NCI-H2029 treated with DMSO at 0.1 percent for 48 hours (cell line): ENCODE data around the gene FIZ1.
"Not testable (repeated sequence)": the region's sequence is repeated elsewhere in the genome, so short reads cannot be mapped to it uniquely, and the experiment has no call there.

ENCODE experiments used
- DNase-seq: peaks from one replicate; lab custom pipeline; 2025; lab: John Stamatoyannopoulos, UW

FIZ1 gene

DNA sequence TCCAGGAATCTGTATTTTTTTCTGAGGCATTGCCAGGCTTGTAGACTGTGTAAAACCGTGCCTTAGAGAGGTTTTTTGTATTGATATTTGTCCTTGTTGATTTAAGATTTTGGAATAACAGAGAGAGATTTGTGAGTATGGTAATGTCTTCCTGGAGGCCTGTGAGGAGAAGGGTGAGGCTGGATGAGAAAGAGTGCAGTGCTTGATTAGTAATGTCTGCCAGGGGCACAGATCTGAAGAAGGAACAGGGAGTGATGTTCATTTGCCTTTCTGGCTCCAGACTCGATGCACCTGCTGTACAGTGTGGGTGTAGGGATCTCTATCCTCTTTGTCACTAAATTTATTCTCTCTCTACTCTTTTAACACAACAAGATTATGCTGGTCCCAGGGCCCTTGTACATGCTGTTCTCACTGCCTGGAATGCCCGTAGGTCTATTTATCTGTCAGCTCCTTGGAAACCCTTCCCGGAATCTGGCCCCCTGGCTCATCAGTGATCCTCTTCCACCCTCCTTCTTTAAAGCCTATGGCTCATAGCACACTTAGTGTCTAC is 4.2 kb downstream of the FIZ1 start:
- no peak for DNase-seq

- DNase-seq, result no peak
Observed at GRCh38 chr19:55593096-55593772, 6.1 kb downstream of the FIZ1 start.

GRCh38 chr19:55592391-55593090 is 6.8 kb downstream of the FIZ1 start:
- no peak for DNase-seq

DNA sequence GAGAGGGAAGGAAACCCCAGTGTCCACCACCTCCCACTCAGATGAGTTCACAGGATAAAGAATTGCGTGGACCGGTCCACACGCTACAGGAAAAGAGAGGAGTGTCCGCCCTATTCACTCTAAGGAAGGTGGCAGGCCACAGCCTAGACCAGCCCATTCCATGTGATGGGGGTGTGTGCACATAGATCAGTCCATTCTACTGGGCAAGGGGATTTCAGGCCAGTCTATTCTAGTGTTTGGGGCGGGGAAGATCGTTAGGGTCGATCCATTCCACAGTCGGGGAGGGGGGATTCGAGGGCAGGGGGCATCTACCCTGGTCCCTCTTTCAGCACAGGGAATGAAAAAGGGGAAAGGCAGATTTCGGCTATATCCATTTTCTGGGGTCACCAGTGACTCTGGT is 7.8 kb downstream of the FIZ1 start:
- no peak for DNase-seq

GRCh38 chr19:55590617-55591016 is 8.7 kb downstream of the FIZ1 start:
- DNase-seq, result peak; percentile 6

GRCh38 chr19:55590109-55590508 is 9.2 kb downstream of the FIZ1 start:
- no peak for DNase-seq

- DNase-seq, result no peak
Observed at GRCh38 chr19:55588738-55589137, 10.6 kb downstream of the FIZ1 start.

GRCh38 chr19:55586976-55587668 is 12.2 kb downstream of the FIZ1 start:
- DNase-seq, result peak; percentile 91

GRCh38 chr19:55585658-55586339 is 13.5 kb downstream of the FIZ1 start:
- DNase-seq, result peak; percentile 26

DNA sequence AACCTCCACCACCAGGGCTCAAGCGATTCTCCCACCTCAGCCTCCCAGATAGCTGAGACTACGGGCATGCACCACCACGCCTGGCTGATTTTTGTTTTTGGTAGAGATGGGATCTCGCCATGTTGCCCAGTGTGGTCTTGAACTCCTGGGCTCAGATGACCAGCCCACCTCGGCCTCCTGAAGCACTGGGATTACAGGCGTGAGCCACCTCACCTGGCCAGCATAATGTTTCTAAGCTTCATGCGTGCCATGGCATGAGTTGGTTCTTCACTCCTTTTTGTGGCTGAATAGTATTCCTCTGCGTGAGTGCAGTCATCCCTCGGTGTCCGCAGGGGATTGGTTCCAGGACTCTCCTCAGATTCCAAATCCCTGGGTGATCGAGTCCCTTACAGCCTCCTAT is 14.4 kb downstream of the FIZ1 start:
- DNase-seq, result no peak

- DNase-seq, result not testable (repeated sequence)
Observed at GRCh38 chr19:55583897-55584296, 15.4 kb downstream of the FIZ1 start.

DNA sequence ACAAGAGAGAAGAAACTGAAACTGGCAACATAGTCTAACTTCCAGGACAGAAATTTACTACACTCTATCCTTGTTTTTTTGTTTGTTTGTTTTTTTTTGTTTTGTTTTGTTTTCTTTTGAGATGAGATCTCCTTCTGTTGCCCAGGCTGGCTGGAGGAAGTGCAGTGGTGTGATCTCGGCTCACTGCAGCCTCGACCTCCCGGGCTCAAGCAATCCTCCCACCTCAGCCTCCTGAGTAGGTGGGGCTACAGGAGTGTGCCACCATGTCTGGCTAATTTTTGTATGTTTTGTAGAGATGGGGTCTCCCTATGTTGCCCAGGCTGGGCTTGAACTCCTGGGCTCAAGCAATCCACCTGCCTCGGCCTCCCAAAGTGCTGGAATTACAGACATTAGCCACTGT is 17.0 kb downstream of the FIZ1 start:
- DNase-seq, result not testable (repeated sequence)

DNA sequence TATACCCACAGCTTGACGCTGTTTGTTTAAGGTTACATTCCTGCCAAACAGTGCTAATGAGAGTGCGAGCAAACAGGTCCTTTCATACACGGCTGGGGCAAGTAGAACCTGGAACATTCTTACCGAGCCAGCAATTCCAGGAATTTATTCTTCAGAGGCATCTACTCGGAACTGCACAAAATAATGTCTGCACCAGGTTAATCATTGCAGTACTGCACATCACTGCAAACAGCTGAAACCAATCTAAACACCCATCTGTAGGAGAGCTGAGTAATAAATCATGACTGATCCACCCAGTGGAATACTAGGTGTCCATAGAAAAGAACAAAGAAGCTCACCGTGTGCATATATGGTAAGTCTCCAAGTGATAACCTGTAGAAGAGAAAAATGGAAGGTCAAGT is 17.5 kb downstream of the FIZ1 start:
- peak; percentile 60 for DNase-seq

GRCh38 chr19:55581145-55581822 is 18.0 kb downstream of the FIZ1 start:
- no peak for DNase-seq

DNA sequence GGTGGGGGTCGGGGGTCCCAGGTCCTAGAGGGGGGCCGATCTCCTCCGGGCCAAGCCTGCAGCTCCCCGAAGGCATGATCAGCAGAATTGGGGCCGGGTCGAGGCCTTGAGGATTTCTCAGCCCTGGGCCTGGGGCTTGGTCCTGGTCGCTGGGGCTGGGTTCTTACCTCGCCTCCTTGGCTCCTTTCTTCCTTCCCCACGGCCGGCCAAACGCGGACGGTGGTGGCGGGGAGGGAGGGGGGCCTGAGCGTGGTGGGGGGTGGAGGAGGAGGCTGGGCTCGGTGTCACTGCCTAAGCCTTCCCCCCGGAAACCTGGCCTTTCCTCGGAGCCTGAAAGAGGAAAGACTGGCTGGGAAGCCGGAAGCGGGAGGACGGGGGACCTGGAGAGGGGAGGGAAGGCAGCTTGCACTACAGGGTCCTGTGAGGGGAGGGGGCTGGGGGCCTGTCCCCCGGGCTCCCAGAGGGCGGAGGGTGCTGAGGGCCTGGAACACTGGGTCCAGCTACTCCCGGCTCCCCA is 18.6 kb downstream of the FIZ1 start, which contains the start of gene ZNF579:
Gene ZNF579, minus strand, starts transcription at position 221 of the 517 bp plus-strand sequence. CDS start 1,209 bp downstream, outside the sequence.
- peak; percentile 80 for DNase-seq

DNA sequence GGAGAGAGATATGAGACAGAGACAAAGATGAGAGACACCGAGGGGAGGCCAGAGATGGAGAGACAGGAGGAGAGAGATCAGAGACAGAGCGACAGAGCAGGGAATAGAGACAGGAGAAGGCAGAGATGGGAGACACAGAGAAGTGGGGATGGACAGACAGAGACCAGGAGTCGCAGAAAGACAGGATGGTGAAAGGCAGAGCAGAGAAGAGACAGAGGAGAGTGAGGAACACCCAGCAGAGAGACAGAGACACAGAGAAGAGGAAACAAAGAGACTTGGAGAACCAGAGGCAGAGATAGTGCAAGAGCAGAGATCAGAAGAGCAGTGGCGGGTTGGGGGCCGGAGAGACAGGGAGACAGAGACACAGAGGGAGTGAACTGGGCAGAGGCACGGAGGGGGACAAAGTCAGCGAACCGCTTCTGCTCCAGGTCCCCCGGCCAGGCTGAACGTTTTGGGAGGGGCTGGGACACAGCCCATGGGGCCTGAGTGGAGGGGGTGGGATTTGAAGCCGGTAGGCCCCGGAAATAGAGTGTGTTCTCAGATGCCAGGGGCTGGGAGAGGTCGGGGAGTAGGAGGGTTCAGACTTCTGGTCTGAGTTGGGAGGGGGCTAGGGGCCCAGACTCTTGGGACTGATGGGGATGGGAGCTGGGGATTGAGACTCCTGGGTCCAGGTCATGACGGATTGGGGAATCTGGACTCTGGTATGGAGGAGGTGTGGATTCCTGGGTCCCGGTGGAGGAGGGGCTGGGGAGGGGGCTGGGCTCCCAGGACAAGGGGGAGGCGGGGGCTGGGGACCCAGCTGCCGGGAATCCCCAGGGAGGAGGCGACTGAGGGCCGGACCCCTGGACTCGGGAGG is 19.3 kb downstream of the FIZ1 start:
- DNase-seq, result no peak

- no peak for DNase-seq
Observed at GRCh38 chr19:55578761-55579747, 20.3 kb downstream of the FIZ1 start.

DNA sequence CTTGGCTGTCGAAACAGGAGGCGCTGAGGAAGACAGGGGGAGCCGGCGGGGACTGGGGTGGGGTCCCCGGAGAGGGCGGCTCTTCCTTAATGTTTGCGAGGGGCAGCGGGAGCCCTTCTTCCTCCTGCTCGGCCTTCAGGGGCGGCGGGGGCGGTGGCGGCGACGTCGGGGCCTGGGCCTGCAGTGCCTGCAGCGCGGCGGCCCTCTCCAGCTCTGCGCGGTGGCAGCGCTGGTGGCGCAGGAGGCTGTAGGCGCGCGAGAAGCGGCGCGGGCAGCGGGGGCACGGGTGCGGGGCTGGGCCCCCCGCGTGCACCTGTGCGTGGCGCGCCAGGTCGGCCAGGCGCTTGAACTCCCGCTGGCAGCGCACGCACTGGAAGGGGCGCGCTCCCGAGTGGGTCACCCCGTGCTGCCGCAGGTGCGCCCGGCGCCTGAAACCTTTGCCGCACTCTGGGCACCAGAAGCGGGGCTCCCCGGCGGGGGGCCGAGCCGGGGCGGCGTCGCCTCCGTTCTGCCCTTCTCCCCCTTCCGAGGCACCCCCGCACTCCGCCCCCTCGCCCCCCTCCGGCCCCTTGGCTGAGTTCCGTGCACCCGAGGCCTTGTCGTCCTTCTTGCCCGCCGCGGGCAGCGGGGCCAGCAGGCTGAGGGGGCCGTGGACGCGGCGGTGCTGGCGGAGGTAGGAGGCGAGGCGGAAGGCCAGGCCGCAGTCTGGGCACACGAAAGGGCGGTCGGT is 21.1 kb downstream of the FIZ1 start:
- DNase-seq, result no peak
